ENCODE data around the gene THSD4. TPM values are rescaled to one million over a fixed set of nuclear protein-coding genes. Genes with fewer than 3 reads are reported as not detected.

Gene THSD4
- total and polyA plus RNA-seq, 2 of the 4 experiments (the other 2 are of a cell fraction), result 25.5 to 31.1 TPM

DNA sequence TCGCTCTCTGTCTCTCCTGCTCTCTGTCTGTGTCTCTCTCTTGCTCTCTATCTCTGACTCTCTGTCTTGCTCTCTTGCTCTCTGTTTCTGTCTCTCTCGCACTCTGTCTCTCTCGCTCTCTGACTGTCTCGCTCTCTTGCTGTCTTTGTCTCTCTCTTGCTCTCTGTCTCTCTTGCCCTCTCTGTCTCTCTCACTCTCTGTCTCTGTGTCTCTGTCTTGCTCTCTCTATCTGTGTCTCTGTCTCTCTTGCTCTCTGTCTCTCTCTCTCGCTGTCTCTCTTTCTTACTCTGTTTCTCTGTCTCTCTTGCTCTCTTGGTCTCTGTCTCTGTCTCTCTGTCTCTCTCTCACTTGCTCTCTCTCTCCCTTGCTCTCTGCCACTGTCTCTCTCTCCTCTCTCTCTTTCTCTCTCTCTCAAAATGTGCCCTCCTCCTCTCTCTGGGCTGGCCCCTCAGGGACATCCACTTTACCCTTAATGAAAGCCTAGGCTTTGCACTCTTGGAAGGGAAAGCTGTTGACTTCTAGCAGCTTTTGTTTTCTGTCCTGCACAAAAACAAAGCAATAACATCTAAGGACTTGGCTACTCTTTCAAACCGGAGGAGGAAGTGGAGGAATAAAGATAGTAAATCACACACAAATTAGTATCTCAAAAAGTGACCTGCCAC is 621.1 kb downstream of the THSD4 start:
- no peaks in the 10 kb centered on the region for H4K20me1 ChIP-seq (ENCODE audit: insufficient read depth, low read length)
- H3K9me1 ChIP-seq (ENCODE audit: insufficient read depth, low read length), result no peaks in the 10 kb centered on the region
- DNase-seq (no peak), ATAC-seq (ENCODE audit: low read depth) (no peak)
- H2AK5ac ChIP-seq (ENCODE audit: low read depth, low read length), result no peak overlapping the region
- no peak overlapping the region for H2BK20ac ChIP-seq (ENCODE audit: low read depth, low read length)
- in situ Hi-C loops (cut with MboI; ENCODE audit: low sequenced_read_pairs), result no loop called here
- H2BK120ac ChIP-seq (ENCODE audit: low read depth, low read length), result no peak overlapping the region
- no peak overlapping the region for H2BK15ac ChIP-seq (ENCODE audit: low read depth, low read length)
- BruUV-seq (replicated peaks), result no TSS peak
- H3K27me3 ChIP-seq (ENCODE audit: control insufficient read depth, insufficient read depth, low read length), result no peaks in the 10 kb centered on the region; the same call in 1 of the 2 replicates
- dilution Hi-C loops (cut with HindIII; ENCODE audit: low sequenced_read_pairs, unreplicated experiment), result no loop called here
- TF ChIP-seq NFE2L2 (IDR thresholded peaks at IDR 0.05; ENCODE audit: low read depth, low read length) (no peak), SMC3 (IDR thresholded peaks at IDR 0.05; ENCODE audit: low read depth, low read length) (no peak), MAZ (IDR thresholded peaks at IDR 0.05; ENCODE audit: borderline replicate concordance, low read depth, low read length) (no peak), CEBPB (IDR thresholded peaks at IDR 0.05; ENCODE audit: low read depth, low read length) (no peak), FOS (IDR thresholded peaks at IDR 0.05; ENCODE audit: low read depth, low read length) (no peak), RFX5 (IDR thresholded peaks at IDR 0.05; ENCODE audit: low read depth, low read length) (no peak), BHLHE40 (IDR thresholded peaks at IDR 0.05; ENCODE audit: low read depth, low read length) (no peak), RAD21 (IDR thresholded peaks at IDR 0.05; ENCODE audit: low read length) (no peak), MXI1 (IDR thresholded peaks at IDR 0.05; ENCODE audit: borderline replicate concordance, low read depth, low read length) (no peak)
- TF ChIP-seq, protein P1, sequence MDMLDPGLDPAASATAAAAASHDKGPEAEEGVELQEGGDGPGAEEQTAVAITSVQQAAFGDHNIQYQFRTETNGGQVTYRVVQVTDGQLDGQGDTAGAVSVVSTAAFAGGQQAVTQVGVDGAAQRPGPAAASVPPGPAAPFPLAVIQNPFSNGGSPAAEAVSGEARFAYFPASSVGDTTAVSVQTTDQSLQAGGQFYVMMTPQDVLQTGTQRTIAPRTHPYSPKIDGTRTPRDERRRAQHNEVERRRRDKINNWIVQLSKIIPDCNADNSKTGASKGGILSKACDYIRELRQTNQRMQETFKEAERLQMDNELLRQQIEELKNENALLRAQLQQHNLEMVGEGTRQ (IDR thresholded peaks at IDR 0.05; ENCODE audit: low read depth, low read length), result no peak
- H3K4me3 ChIP-seq (ENCODE audit: insufficient read depth, low read depth, low read length), result no peak overlapping the region
- H3K9me3 ChIP-seq (ENCODE audit: control insufficient read depth, insufficient read depth, low read length), result no peaks in the 10 kb centered on the region
- no peak overlapping the region for H2BK5ac ChIP-seq (ENCODE audit: low read depth, low read length, poor library complexity, severe bottlenecking)
- H3K36me3 ChIP-seq (ENCODE audit: control insufficient read depth, insufficient read depth, low read length), result peaks cover 13% of the 10 kb centered on the region
- H4K8ac ChIP-seq (ENCODE audit: low read depth in 2 of 2, low read length in 2 of 2), result no peak overlapping the region
- no peak overlapping the region for H3K4ac ChIP-seq (ENCODE audit: low read depth, low read length)
- no peak overlapping the region for H3K18ac ChIP-seq (ENCODE audit: low read depth, low read length)
- H3K79me1 ChIP-seq (ENCODE audit: low read depth in 1 of 2, low read length in 2 of 2), result no peaks in the 10 kb centered on the region
- POLR2A ChIA-PET (ENCODE audit: unreplicated experiment), result no interaction called here
- no peak overlapping the region for H3K23ac ChIP-seq (ENCODE audit: low read depth, low read length)
- no peak overlapping the region for H3K4me2 ChIP-seq (ENCODE audit: low read depth, low read length)
- H2AFZ ChIP-seq (replicated peaks; ENCODE audit: low read length, poor library complexity), result no peak overlapping the region
- CTCF ChIA-PET, result no interaction called here
- no peak overlapping the region for H3K9ac ChIP-seq (ENCODE audit: low read depth, low read length)
- H4K5ac ChIP-seq (ENCODE audit: low read depth, low read length), result no peak overlapping the region
- H2AK9ac ChIP-seq (replicated peaks; ENCODE audit: low read depth, low read length, poor library complexity), result no peak overlapping the region
- whole genome bisulfite sequencing, 2 experiments (ENCODE audit: extremely low coverage in 2 of 2, insufficient read length in 1 of 2), result 98% methylated on average over 5 of the region's 6 CpGs; no CpG with 5 or more reads in 1 of the 2 experiments
- no peak overlapping the region for H4K91ac ChIP-seq (ENCODE audit: insufficient read depth, low read depth, low read length)
- H3K27ac ChIP-seq (ENCODE audit: insufficient read depth, low read length), result no peak overlapping the region
- intact Hi-C loops (cut with micrococcal nuclease), result no loop called here
- H3K56ac ChIP-seq (ENCODE audit: extremely low read depth, insufficient read depth, low read length), result no peak overlapping the region
- H3K4me1 ChIP-seq (ENCODE audit: control insufficient read depth, insufficient read depth, low read length), result no peaks in the 10 kb centered on the region
- H3K14ac ChIP-seq (replicated peaks; ENCODE audit: low read depth, low read length), result no peak overlapping the region

Measured in IMR-90 (cell line).